SH-SY5Y (cell line): ENCODE data around the gene HMCN2.

ENCODE experiments used
- GATA2 ChIP-seq: IDR thresholded peaks from 2 replicates; pipeline ENCODE4 v1.6.1; 2011; ENCODE audit warnings: mild to moderate bottlenecking, low read depth, low read length
- GATA3 ChIP-seq: IDR thresholded peaks from 2 replicates; pipeline ENCODE4 v1.6.1; 2011; ENCODE audit warnings: low read depth, mild to moderate bottlenecking, low read length, moderate library complexity

GRCh38 chr9:130448771-130449603, 183.4 kb downstream of the HMCN2 start:
- TF ChIP-seq GATA2 (no peak), GATA3 (no peak)
